ENCODE results near the gene INPP4A.

DNA sequence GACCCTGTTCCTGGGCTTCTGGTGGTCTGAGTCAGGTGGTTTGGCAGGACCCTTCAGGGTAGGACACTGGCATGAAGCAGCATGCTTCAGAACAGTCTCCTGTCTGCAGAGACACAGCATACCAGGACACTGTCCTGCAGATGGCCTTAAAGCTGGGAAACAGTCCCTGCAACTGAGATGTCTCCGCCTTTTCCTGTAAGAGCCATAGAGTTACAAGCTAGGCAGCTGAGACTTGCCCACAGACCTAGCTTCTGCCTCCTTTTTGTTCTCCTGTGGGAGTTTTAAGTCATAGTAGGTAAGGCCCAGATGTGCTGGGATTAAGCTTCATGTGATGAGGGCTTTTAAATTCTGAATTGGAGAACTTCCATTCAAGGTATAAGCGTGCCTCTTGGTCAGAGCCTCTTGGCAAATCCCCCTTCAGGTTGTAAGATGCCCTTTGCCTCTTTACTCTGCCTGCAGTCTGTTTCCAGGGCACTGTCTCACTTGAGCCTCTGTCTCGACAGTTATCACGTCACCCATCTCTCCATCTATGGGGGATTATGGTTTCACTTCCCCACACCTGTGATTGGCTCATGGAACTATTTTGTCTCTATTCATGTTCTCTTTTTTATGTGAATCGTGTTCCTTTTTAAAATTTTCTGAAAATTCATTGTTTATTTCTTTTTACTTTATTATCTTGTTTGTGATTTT lies 111.8 kb downstream of the INPP4A start:
- TF ChIP-seq, protein P1, sequence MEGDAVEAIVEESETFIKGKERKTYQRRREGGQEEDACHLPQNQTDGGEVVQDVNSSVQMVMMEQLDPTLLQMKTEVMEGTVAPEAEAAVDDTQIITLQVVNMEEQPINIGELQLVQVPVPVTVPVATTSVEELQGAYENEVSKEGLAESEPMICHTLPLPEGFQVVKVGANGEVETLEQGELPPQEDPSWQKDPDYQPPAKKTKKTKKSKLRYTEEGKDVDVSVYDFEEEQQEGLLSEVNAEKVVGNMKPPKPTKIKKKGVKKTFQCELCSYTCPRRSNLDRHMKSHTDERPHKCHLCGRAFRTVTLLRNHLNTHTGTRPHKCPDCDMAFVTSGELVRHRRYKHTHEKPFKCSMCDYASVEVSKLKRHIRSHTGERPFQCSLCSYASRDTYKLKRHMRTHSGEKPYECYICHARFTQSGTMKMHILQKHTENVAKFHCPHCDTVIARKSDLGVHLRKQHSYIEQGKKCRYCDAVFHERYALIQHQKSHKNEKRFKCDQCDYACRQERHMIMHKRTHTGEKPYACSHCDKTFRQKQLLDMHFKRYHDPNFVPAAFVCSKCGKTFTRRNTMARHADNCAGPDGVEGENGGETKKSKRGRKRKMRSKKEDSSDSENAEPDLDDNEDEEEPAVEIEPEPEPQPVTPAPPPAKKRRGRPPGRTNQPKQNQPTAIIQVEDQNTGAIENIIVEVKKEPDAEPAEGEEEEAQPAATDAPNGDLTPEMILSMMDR (IDR thresholded peaks at IDR 0.05; ENCODE audit: poor library complexity) = no peak
- no peak for TF ChIP-seq EZH2 (IDR thresholded peaks at IDR 0.05; ENCODE audit: borderline replicate concordance)
- no peak for TF ChIP-seq EZH2phosphoT487 (IDR thresholded peaks at IDR 0.05; ENCODE audit: low read depth, severe bottlenecking, unreplicated experiment)

Data from hepatocyte (in vitro differentiated cells).